Omental fat pad (tissue), 4 donors: ENCODE measurements around the gene IZUMO3. TPM values are rescaled to one million over a fixed set of nuclear protein-coding genes. Genes with fewer than 3 reads are reported as not detected.

Experiments used
- ATAC-seq: fragments of 150-250 bp; one replicate; pipeline ENCODE4 v1.9.1; 2016; ENCODE audit warnings: mild to moderate bottlenecking, moderate library complexity; ENCODE audit not compliant: low FRiP score
- DNase-seq: peaks from one replicate; pipeline ENCODE4 v3.0.0-alpha.2; 2019; ENCODE audit warnings: low spot score
- CTCF ChIP-seq, 3 donors: fragments of 450-650 bp; IDR thresholded peaks; one replicate each; pipeline ENCODE4 v1.5.1; 2016 to 2017; ENCODE audit warnings: antibody characterized with exemption in 3 of 3, mild to moderate bottlenecking in 3 of 3, moderate library complexity in 2 of 3
- total RNA-seq, 4 donors: library from RNA; depleted of rRNA; stranded (reverse); fragments of >200 nt; gene quantifications; one replicate each; pipeline ENCODE4 v1.1.0, GENCODE V29; 2016

The IZUMO3 gene
- total RNA-seq, 4 donors from 2014 or later: not detected

GRCh38 chr9:24561957-24562356, 16.3 kb upstream of the IZUMO3 start:
- no peak for DNase-seq
- no peak for ATAC-seq
- no peak for TF ChIP-seq CTCF (IDR thresholded peaks at IDR 0.05)

- no peak for ATAC-seq
- DNase-seq: no peak
- no peak for TF ChIP-seq CTCF (IDR thresholded peaks at IDR 0.05)
These were observed 7.5 kb upstream of the IZUMO3 start for GRCh38 chr9:24553183-24553552.

DNA sequence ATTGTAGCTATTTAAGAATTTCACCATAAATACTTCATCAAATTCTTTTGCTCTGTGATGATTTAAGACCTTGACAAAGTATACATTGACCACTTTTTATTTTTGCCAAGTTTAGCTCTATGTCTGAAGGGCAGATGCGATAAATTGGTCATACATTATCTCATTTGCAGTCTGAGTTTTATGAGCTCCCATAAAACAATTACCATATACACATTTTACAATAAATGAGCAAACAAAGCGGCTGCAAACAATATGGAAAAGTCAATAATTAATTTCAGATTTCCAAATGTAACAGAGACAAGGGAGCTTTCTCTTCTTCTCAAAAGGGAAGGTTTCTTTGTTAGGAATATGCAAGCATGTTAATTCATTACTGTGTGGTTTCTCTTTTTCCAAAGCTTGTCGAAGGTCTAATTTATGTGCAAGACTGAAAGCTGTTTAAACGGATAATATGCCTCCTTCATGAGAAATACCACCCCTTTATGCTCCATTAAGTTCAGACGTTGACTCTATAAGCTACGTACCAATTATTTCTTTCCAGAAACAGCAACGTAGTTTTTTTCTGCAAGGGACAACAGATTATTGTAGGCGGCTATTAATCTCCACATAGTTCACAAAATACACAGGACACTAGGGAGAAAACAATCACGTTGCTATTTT, 7.0 kb upstream of the IZUMO3 start:
- DNase-seq (no peak), ATAC-seq (no peak)
- no peak for TF ChIP-seq CTCF (IDR thresholded peaks at IDR 0.05)

- ATAC-seq: no peak
- TF ChIP-seq CTCF (IDR thresholded peaks at IDR 0.05): no peak
- DNase-seq: no peak
These were observed 412 bp downstream of the IZUMO3 start for GRCh38 chr9:24545285-24545684.

DNA sequence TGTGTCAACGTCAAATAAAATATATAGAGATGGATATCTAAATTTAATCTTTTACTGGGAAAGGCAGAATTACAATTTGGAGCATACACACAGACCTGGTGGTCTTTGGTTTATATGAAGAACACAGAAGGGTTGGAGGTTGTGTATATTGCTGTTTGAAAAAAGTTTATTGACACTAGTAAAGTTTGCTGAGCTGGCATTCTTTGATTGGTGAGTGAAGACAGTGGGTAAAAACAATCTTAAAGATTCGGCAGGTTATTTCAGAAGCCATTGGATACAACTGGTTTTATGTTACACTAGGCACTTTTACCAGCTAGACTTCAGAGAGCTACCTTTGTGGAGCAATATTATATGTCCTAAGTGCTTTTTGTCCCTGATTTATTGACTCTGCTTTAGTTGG, 27.2 kb downstream of the IZUMO3 start:
- no peak for DNase-seq
- no peak for TF ChIP-seq CTCF (IDR thresholded peaks at IDR 0.05)
- no peak for ATAC-seq

DNA sequence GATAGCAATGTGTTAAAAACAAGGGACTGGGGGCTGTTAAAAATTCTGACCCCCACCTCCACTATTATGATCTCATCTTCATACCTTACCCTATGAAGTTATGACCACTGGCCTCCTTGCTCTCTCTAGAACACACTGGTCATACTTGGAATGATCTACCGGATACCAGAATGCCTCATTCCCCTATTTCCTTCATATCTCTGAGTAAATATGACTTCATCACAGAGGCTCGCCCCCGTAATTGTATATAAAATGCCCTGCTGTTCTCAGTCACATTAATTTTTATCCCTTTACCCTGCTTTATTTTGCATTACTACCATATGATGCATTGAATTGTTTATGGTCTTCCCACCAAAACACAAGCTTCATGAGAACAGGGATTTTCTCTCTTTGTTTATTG, 29.2 kb downstream of the IZUMO3 start:
- no peak for ATAC-seq
- no peak for TF ChIP-seq CTCF (IDR thresholded peaks at IDR 0.05)
- no peak for DNase-seq

- TF ChIP-seq CTCF (IDR thresholded peaks at IDR 0.05): no peak
- DNase-seq (no peak), ATAC-seq (no peak)
These were observed 35.8 kb downstream of the IZUMO3 start for GRCh38 chr9:24509850-24510249.
